IMR-90 (cell line): ENCODE results near the gene LPO. TPM values are rescaled to one million over a fixed set of nuclear protein-coding genes. Genes with fewer than 3 reads are reported as not detected.
A peak's percentile ranks its signal among the peaks of the same experiment; 100 is the strongest.

Experiments
- ATAC-seq: fragments of 200-7000 bp; cut with Tn5 transposase; 2 replicates; pipeline ENCODE4 v1.9.1; 2020; ENCODE audit warnings: low read depth, mild to moderate bottlenecking, moderate library complexity
- BruUV-seq: library from RNA; stranded (reverse); fragments of 400-500 nt; replicated peaks from 2 replicates; lab custom pipeline; 2021; lab: Mats Ljungman, UMichigan
- CTCF ChIA-PET: fragments of 300-600 bp; formaldehyde crosslinking; extraction: SDS; loops from one replicate; lab custom pipeline; 2021; ENCODE audit warnings: antibody characterized with exemption; lab: Yijun Ruan, JAX
- POLR2A ChIA-PET: fragments of 300-600 bp; sonication (Branson Sonifier 250); formaldehyde crosslinking; loops from one replicate; lab custom pipeline; 2022; ENCODE audit warnings: antibody characterized with exemption; ENCODE audit not compliant: unreplicated experiment; lab: Charles Lee
- DNase-seq: peaks from one replicate; pipeline ENCODE4 v3.0.0; 2013
- H2AFZ ChIP-seq: replicated peaks from 2 replicates; pipeline ENCODE3; 2013; ENCODE audit warnings: low read length, mild to moderate bottlenecking; ENCODE audit not compliant: poor library complexity
- H2AK5ac ChIP-seq: 2 replicates; pipeline ENCODE4 v1.6.1; 2013; ENCODE audit warnings: low read depth, low read length, inconsistent platforms
- H2AK9ac ChIP-seq: replicated peaks from 2 replicates; pipeline ENCODE3; 2013; ENCODE audit warnings: mild to moderate bottlenecking, low read depth, low read length, moderate library complexity; ENCODE audit not compliant: poor library complexity
- H2BK120ac ChIP-seq: 2 replicates; pipeline ENCODE4 v1.6.1; 2013; ENCODE audit warnings: low read depth, low read length, inconsistent platforms
- H2BK15ac ChIP-seq: 3 replicates; pipeline ENCODE4 v1.6.1; 2013; ENCODE audit warnings: low read depth, low read length, inconsistent platforms
- H2BK20ac ChIP-seq: 2 replicates; pipeline ENCODE4 v1.6.1; 2013; ENCODE audit warnings: low read depth, mild to moderate bottlenecking, inconsistent platforms, low read length, moderate library complexity
- H2BK5ac ChIP-seq: 2 replicates; pipeline ENCODE4 v1.6.1; 2013; ENCODE audit warnings: mild to moderate bottlenecking, low read depth, low read length, inconsistent platforms; ENCODE audit not compliant: poor library complexity, severe bottlenecking
- H3K14ac ChIP-seq: replicated peaks from 2 replicates; pipeline ENCODE4 v1.6.1; 2013; ENCODE audit warnings: low read depth, low read length, inconsistent platforms
- H3K18ac ChIP-seq: 2 replicates; pipeline ENCODE4 v1.6.1; 2013; ENCODE audit warnings: low read depth, low read length, control low read depth
- H3K23ac ChIP-seq: 2 replicates; pipeline ENCODE4 v1.6.1; 2013; ENCODE audit warnings: low read depth, low read length, inconsistent platforms
- H3K27ac ChIP-seq: 2 replicates; pipeline ENCODE4 v1.5.1; 2013; ENCODE audit warnings: mild to moderate bottlenecking, control low read depth, low read length; ENCODE audit not compliant: insufficient read depth
- H3K27me3 ChIP-seq: 2 replicates; pipeline ENCODE4 v1.6.1; 2013; ENCODE audit warnings: low read length; ENCODE audit not compliant: control insufficient read depth, insufficient read depth
- H3K36me3 ChIP-seq: 2 replicates; pipeline ENCODE4 v1.6.1; 2013; ENCODE audit warnings: low read length, mixed read lengths; ENCODE audit not compliant: control insufficient read depth, insufficient read depth
- H3K4ac ChIP-seq: 2 replicates; pipeline ENCODE4 v1.6.1; 2013; ENCODE audit warnings: low read depth, low read length, inconsistent platforms
- H3K4me1 ChIP-seq: 2 replicates; pipeline ENCODE4 v1.6.1; 2013; ENCODE audit warnings: low read length, mixed read lengths; ENCODE audit not compliant: control insufficient read depth, insufficient read depth
- H3K4me2 ChIP-seq: 2 replicates; pipeline ENCODE4 v1.6.1; 2013; ENCODE audit warnings: low read depth, mild to moderate bottlenecking, control low read depth, low read length, moderate library complexity
- H3K4me3 ChIP-seq: 2 replicates; pipeline ENCODE4 v1.5.1; 2013; ENCODE audit warnings: low read depth, mild to moderate bottlenecking, control low read depth, low read length, moderate library complexity; ENCODE audit not compliant: insufficient read depth
- H3K56ac ChIP-seq: 2 replicates; pipeline ENCODE4 v1.6.1; 2013; ENCODE audit warnings: low read length, inconsistent platforms; ENCODE audit not compliant: insufficient read depth; ENCODE audit errors: extremely low read depth
- H3K79me1 ChIP-seq, 2 experiments: 2 replicates each; pipeline ENCODE4 v1.6.1; 2013; ENCODE audit warnings: low read length in 2 of 2, inconsistent platforms in 1 of 2, low read depth in 1 of 2
- H3K9ac ChIP-seq: 2 replicates; pipeline ENCODE4 v1.6.1; 2013; ENCODE audit warnings: low read depth, low read length, control low read depth
- H3K9me1 ChIP-seq: 2 replicates; pipeline ENCODE4 v1.6.1; 2013; ENCODE audit warnings: low read length, inconsistent platforms; ENCODE audit not compliant: insufficient read depth
- H3K9me3 ChIP-seq: 2 replicates; pipeline ENCODE4 v1.6.1; 2013; ENCODE audit warnings: low read length; ENCODE audit not compliant: control insufficient read depth, insufficient read depth
- H4K20me1 ChIP-seq: 2 replicates; pipeline ENCODE4 v1.6.1; 2013; ENCODE audit warnings: low read length, inconsistent platforms; ENCODE audit not compliant: insufficient read depth
- H4K5ac ChIP-seq: 2 replicates; pipeline ENCODE4 v1.6.1; 2013; ENCODE audit warnings: mild to moderate bottlenecking, low read depth, low read length, control low read depth
- H4K8ac ChIP-seq, 2 experiments: 2 replicates each; pipeline ENCODE4 v1.6.1; 2013; ENCODE audit warnings: low read depth in 2 of 2, low read length in 2 of 2, control low read depth in 1 of 2, inconsistent platforms in 1 of 2
- H4K91ac ChIP-seq: 2 replicates; pipeline ENCODE4 v1.6.1; 2013; ENCODE audit warnings: low read depth, low read length, inconsistent platforms; ENCODE audit not compliant: insufficient read depth
- CHD1 ChIP-seq: IDR thresholded peaks from 2 replicates; pipeline ENCODE4 v1.6.1; 2012; ENCODE audit warnings: low read depth, low read length, improper control_type of control experiment
- FOS ChIP-seq: fragments of 150-350 bp; IDR thresholded peaks from 2 replicates; pipeline ENCODE4 v1.6.1; 2016; ENCODE audit warnings: low read depth, low read length
- MAFK ChIP-seq: IDR thresholded peaks from 2 replicates; pipeline ENCODE4 v1.6.1; 2012; ENCODE audit warnings: low read depth, low read length, improper control_type of control experiment
- MAZ ChIP-seq: IDR thresholded peaks from 2 replicates; pipeline ENCODE4 v1.6.1; 2012; ENCODE audit warnings: low read depth, mild to moderate bottlenecking, low read length, improper control_type of control experiment, moderate library complexity, borderline replicate concordance
- MXI1 ChIP-seq: IDR thresholded peaks from 2 replicates; pipeline ENCODE4 v1.6.1; 2012; ENCODE audit warnings: low read depth, mild to moderate bottlenecking, low read length, moderate library complexity, borderline replicate concordance
- POLR2A ChIP-seq: IDR thresholded peaks from 2 replicates; pipeline ENCODE4 v1.6.1; 2012; ENCODE audit warnings: mild to moderate bottlenecking, low read depth, low read length
- SMC3 ChIP-seq: fragments of 150-350 bp; IDR thresholded peaks from 2 replicates; pipeline ENCODE4 v1.6.1; 2016; ENCODE audit warnings: low read depth, mild to moderate bottlenecking, antibody characterized with exemption, low read length, moderate library complexity
- WGBS, 2 experiments: methylation state at CpG; one replicate each; pipeline versions ENCODE4 v1.1.5 to v1.1.7; 2013; ENCODE audit warnings: missing lambda C conversion rate in 2 of 2; ENCODE audit not compliant: insufficient read length in 1 of 2; ENCODE audit errors: extremely low coverage in 2 of 2; 5-methylcytosine and 5-hydroxymethylcytosine counted together
- dilution Hi-C: fragments of 300-500 bp; cut with HindIII; formaldehyde crosslinking; loops from one replicate; pipeline ENCODE4 v1.14.3; 2018; ENCODE audit warnings: low sequenced_read_pairs; ENCODE audit not compliant: unreplicated experiment
- in situ Hi-C: fragments of 300-500 bp; cut with MboI; formaldehyde crosslinking; loops from 3 replicates; pipeline ENCODE4 v1.14.3; 2019; ENCODE audit warnings: low sequenced_read_pairs, inconsistent platforms, mixed read lengths
- intact Hi-C: fragments of 100-400 bp; cut with micrococcal nuclease; formaldehyde crosslinking; loops from 2 replicates; pipeline ENCODE4 v1.10.0; 2022
- polyA plus RNA-seq, 3 experiments: library from polyadenylated mRNA; depleted of rRNA; stranded (reverse); fragments of >200 nt; gene quantifications; 2 replicates each; pipeline ENCODE4 v1.2.3, GENCODE V29; 2012; ENCODE audit warnings: low replicate concordance in 1 of 3
- total RNA-seq: library from RNA; depleted of rRNA; stranded (reverse); fragments of >200 nt; gene quantifications from 2 replicates; pipeline ENCODE4 v1.2.3, GENCODE V29; 2012
- TF ChIP-seq, protein P1 (sequence below): fragments of 150-350 bp; IDR thresholded peaks from 2 replicates; pipeline ENCODE4 v1.6.1; 2017; ENCODE audit warnings: mild to moderate bottlenecking, antibody characterized with exemption, low read length, low read depth
- TF ChIP-seq, protein P2 (sequence below): conservative IDR thresholded peaks from 2 replicates; pipeline ENCODE4 v1.5.1; 2012; ENCODE audit warnings: mild to moderate bottlenecking, low read depth, low read length, improper control_type of control experiment

Gene LPO
- total and polyA plus RNA-seq, 2 of the 4 experiments (the other 2 are of a cell fraction) = not detected

DNA sequence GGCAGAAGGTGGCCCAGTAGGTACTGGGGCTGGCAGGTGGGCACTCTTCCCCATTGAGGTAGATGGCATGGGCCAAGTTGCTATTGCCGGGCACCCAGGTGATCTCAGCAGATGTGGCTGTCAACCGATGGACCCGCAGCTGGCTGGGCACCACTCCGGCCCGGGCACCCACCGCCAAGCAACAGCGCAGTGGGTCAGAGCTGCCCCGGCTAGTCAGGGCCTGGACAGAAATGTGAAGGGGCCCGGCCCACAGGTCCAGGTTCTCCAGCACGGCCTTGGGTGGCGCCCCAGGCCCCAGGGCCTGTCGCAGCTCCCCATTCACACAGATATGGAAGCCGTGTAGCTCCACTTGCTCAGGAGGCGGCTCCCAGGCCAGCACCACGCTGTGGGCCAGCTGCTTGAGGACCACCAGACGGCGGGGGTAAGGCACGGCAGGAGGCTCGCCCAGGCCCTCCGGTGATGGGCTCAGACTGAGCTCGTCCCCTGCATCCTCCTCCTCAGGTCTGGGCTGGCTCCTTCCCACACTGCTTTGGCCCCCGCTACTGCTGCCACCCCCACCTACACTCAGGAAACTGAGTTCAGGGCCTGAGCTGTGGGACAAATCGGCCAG is 73.7 kb downstream of the LPO start:
- Histone ChIP-seq H2AK5ac (no peak overlapping the region), H3K36me3 (no peaks in the 10 kb centered on the region), H3K18ac (no peak overlapping the region), H2BK20ac (no peak overlapping the region), H3K9me1 (no peaks in the 10 kb centered on the region), H4K91ac (no peak overlapping the region), H4K20me1 (no peaks in the 10 kb centered on the region), H3K4me2 (no peak overlapping the region), H3K9me3 (no peaks in the 10 kb centered on the region), H2AK9ac (no peak overlapping the region), H3K4me3 (no peak overlapping the region), H3K27me3 (peaks cover 2% of the 10 kb centered on the region; the same call in 1 of the 2 replicates), H3K14ac (no peak overlapping the region), H2BK5ac (no peak overlapping the region), H3K56ac (no peak overlapping the region), H4K8ac (no peak overlapping the region), H3K4me1 (no peaks in the 10 kb centered on the region), H3K4ac (no peak overlapping the region), H2BK120ac (no peak overlapping the region), H3K9ac (no peak overlapping the region), H3K23ac (no peak overlapping the region), H4K5ac (no peak overlapping the region), H2AFZ (peak overlapping the region; percentile 32), H3K79me1 (no peaks in the 10 kb centered on the region), H2BK15ac (no peak overlapping the region), H3K27ac (no peak overlapping the region)
- 80% methylated on average over 3 of the region's 23 CpGs; no CpG with 5 or more reads in 1 of the 2 experiments for WGBS, 2 experiments
- intact Hi-C loops (no loop called here), dilution Hi-C loops (no loop called here), in situ Hi-C loops (no loop called here)
- no TSS peak for BruUV-seq
- DNase-seq = no peak
- ATAC-seq = no peak
- TF ChIP-seq, protein P1, sequence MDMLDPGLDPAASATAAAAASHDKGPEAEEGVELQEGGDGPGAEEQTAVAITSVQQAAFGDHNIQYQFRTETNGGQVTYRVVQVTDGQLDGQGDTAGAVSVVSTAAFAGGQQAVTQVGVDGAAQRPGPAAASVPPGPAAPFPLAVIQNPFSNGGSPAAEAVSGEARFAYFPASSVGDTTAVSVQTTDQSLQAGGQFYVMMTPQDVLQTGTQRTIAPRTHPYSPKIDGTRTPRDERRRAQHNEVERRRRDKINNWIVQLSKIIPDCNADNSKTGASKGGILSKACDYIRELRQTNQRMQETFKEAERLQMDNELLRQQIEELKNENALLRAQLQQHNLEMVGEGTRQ = no peak
- TF ChIP-seq MXI1 = no peak
- no peak for TF ChIP-seq SMC3
- TF ChIP-seq, protein P2, sequence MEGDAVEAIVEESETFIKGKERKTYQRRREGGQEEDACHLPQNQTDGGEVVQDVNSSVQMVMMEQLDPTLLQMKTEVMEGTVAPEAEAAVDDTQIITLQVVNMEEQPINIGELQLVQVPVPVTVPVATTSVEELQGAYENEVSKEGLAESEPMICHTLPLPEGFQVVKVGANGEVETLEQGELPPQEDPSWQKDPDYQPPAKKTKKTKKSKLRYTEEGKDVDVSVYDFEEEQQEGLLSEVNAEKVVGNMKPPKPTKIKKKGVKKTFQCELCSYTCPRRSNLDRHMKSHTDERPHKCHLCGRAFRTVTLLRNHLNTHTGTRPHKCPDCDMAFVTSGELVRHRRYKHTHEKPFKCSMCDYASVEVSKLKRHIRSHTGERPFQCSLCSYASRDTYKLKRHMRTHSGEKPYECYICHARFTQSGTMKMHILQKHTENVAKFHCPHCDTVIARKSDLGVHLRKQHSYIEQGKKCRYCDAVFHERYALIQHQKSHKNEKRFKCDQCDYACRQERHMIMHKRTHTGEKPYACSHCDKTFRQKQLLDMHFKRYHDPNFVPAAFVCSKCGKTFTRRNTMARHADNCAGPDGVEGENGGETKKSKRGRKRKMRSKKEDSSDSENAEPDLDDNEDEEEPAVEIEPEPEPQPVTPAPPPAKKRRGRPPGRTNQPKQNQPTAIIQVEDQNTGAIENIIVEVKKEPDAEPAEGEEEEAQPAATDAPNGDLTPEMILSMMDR = no peak
- no peak for TF ChIP-seq FOS
- no peak for TF ChIP-seq MAFK
- no peak for TF ChIP-seq POLR2A
- TF ChIP-seq MAZ = no peak
- no peak for TF ChIP-seq CHD1
- CTCF ChIA-PET = interaction anchor here (0.6 kb wide), 1 partner anchor 1065 kb away, joined by 3 read pairs; no protein-coding TSS in a partner anchor
- POLR2A ChIA-PET = no interaction called here
